DOHH2 (cell line): Measurements from ENCODE around the gene NHP2.
A peak's percentile ranks its signal among the peaks of the same experiment; 100 is the strongest.

Source experiments
- H3F3A ChIP-seq: fragments of 200-600 bp; sonication (generic), shearing (Covaris generic); 2 replicates; pipeline ENCODE4 v1.6.0; 2016; ENCODE audit warnings: antibody characterized with exemption, mild to moderate bottlenecking; ENCODE audit not compliant: control insufficient read depth, insufficient read depth
- H3K27ac ChIP-seq: fragments of 200-600 bp; sonication (generic); 2 replicates; pipeline ENCODE4 v1.5.1; 2014; ENCODE audit warnings: low read depth, mild to moderate bottlenecking, low read length, moderate library complexity
- H3K27me3 ChIP-seq: fragments of 200-600 bp; sonication (generic); 2 replicates; pipeline ENCODE4 v1.6.1; 2014; ENCODE audit warnings: mild to moderate bottlenecking, low read length, mixed read lengths; ENCODE audit not compliant: control insufficient read depth
- H3K36me3 ChIP-seq: fragments of 200-600 bp; sonication (generic); 2 replicates; pipeline ENCODE4 v1.6.1; 2014; ENCODE audit warnings: mild to moderate bottlenecking, low read length, moderate library complexity, mixed read lengths; ENCODE audit not compliant: control insufficient read depth
- H3K4me1 ChIP-seq: fragments of 200-600 bp; sonication (generic); 2 replicates; pipeline ENCODE4 v1.6.1; 2014; ENCODE audit warnings: mild to moderate bottlenecking, low read length, mixed read lengths; ENCODE audit not compliant: control insufficient read depth
- H3K4me2 ChIP-seq: fragments of 200-600 bp; sonication (generic); 2 replicates; pipeline ENCODE4 v1.6.0; 2014; ENCODE audit warnings: mild to moderate bottlenecking, low read length, moderate library complexity
- H3K4me3 ChIP-seq: fragments of 200-600 bp; sonication (generic); 2 replicates; pipeline ENCODE4 v1.5.1; 2014; ENCODE audit warnings: mild to moderate bottlenecking, low read length, mixed read lengths
- H3K79me2 ChIP-seq: fragments of 200-600 bp; sonication (generic); 2 replicates; pipeline ENCODE4 v1.6.1; 2014; ENCODE audit warnings: mild to moderate bottlenecking, low read length, mixed read lengths; ENCODE audit not compliant: control insufficient read depth
- H3K9me2 ChIP-seq: fragments of 200-600 bp; sonication (generic); replicated peaks from 2 replicates; pipeline ENCODE4 v1.6.1; 2014; ENCODE audit warnings: mild to moderate bottlenecking, low read length, mixed read lengths; ENCODE audit not compliant: control insufficient read depth
- H3K9me3 ChIP-seq: fragments of 200-600 bp; sonication (generic); 2 replicates; pipeline ENCODE4 v1.6.1; 2014; ENCODE audit warnings: antibody characterized with exemption, low read length, mixed read lengths; ENCODE audit not compliant: control insufficient read depth, insufficient read depth
- H4K20me1 ChIP-seq: fragments of 200-600 bp; sonication (generic); 2 replicates; pipeline ENCODE4 v1.6.0; 2014; ENCODE audit warnings: low read depth, mild to moderate bottlenecking, antibody characterized with exemption, low read length, moderate library complexity; ENCODE audit not compliant: control insufficient read depth, insufficient read depth
- CTCF ChIP-seq: fragments of 200-600 bp; sonication (generic); IDR thresholded peaks from one replicate; pipeline ENCODE4 v1.5.1; 2014; ENCODE audit warnings: antibody characterized with exemption, mild to moderate bottlenecking, low read depth, low read length; ENCODE audit not compliant: poor library complexity, severe bottlenecking
- EZH2phosphoT487 ChIP-seq: fragments of 200-600 bp; sonication (generic); IDR thresholded peaks from 2 replicates; pipeline ENCODE4 v1.6.1; 2017; ENCODE audit warnings: borderline replicate concordance, mild to moderate bottlenecking, antibody characterized with exemption, low read length, moderate library complexity, mixed read lengths

The NHP2 gene

GRCh38 chr5:178120607-178121357, 32.9 kb downstream of the NHP2 start:
- H3K4me2 ChIP-seq, result peak overlapping the region; percentile 96
- no peaks in the 10 kb centered on the region for H3K9me3 ChIP-seq
- no peaks in the 10 kb centered on the region for H3K27me3 ChIP-seq
- peaks cover 85% of the 10 kb centered on the region for H3K36me3 ChIP-seq
- peaks cover 29% of the 10 kb centered on the region for H4K20me1 ChIP-seq
- peak; percentile 90 for TF ChIP-seq CTCF
- no peak for TF ChIP-seq EZH2phosphoT487
- peaks cover 40% of the 10 kb centered on the region for H3F3A ChIP-seq
- peaks cover 84% of the 10 kb centered on the region for H3K4me1 ChIP-seq
- H3K4me3 ChIP-seq, result peak overlapping the region; percentile 99
- peak overlapping the region; percentile 97 for H3K27ac ChIP-seq
- peaks cover 83% of the 10 kb centered on the region for H3K79me2 ChIP-seq
- no peaks in the 10 kb centered on the region for H3K9me2 ChIP-seq

GRCh38 chr5:178119915-178120606, 33.6 kb downstream of the NHP2 start:
- no peaks in the 10 kb centered on the region for H3K27me3 ChIP-seq
- peaks cover 40% of the 10 kb centered on the region for H3F3A ChIP-seq
- peak overlapping the region; percentile 99 for H3K4me3 ChIP-seq
- no peaks in the 10 kb centered on the region for H3K9me2 ChIP-seq
- H3K79me2 ChIP-seq, result peaks cover 90% of the 10 kb centered on the region
- no peaks in the 10 kb centered on the region for H3K9me3 ChIP-seq
- peak overlapping the region; percentile 97 for H3K27ac ChIP-seq
- H3K4me2 ChIP-seq, result peak overlapping the region; percentile 96
- H4K20me1 ChIP-seq, result peaks cover 29% of the 10 kb centered on the region
- peaks cover 87% of the 10 kb centered on the region for H3K36me3 ChIP-seq
- H3K4me1 ChIP-seq, result peaks cover 91% of the 10 kb centered on the region
- TF ChIP-seq EZH2phosphoT487 (no peak), CTCF (no peak)

GRCh38 chr5:178117923-178118701, 35.6 kb downstream of the NHP2 start:
- TF ChIP-seq CTCF (no peak), EZH2phosphoT487 (no peak)
- Histone ChIP-seq H3F3A (peaks cover 46% of the 10 kb centered on the region), H3K27ac (peak overlapping the region; percentile 97), H3K79me2 (peaks cover 92% of the 10 kb centered on the region), H3K4me1 (peaks cover 83% of the 10 kb centered on the region), H3K9me3 (no peaks in the 10 kb centered on the region), H3K36me3 (peaks cover 82% of the 10 kb centered on the region), H3K4me3 (peak overlapping the region; percentile 99), H3K27me3 (no peaks in the 10 kb centered on the region), H3K4me2 (peak overlapping the region; percentile 96), H3K9me2 (no peaks in the 10 kb centered on the region), H4K20me1 (peaks cover 14% of the 10 kb centered on the region)
